A549 (cell line): ENCODE results near the gene ADIG. TPM values are rescaled to one million over a fixed set of nuclear protein-coding genes. Genes with fewer than 3 reads are reported as not detected.

Experiments
- ATAC-seq, 2 experiments: fragments of 200-7000 bp in 1 of 2; fragments of >200 bp in 1 of 2; cut with Nextera tagmentation in 1 of 2; cut with Tn5 transposase in 1 of 2; 3 replicates each; pipeline versions ENCODE4 v1.8.0 to v1.9.1; 2018 to 2020; ENCODE audit warnings: mild to moderate bottlenecking in 1 of 2, moderate library complexity in 1 of 2
- CTCF ChIA-PET: fragments of 300-600 bp; sonication (Branson Sonifier 250); formaldehyde crosslinking; extraction: SDS; loops from one replicate; lab custom pipeline; 2021; ENCODE audit warnings: antibody characterized with exemption, inconsistent platforms; lab: Yijun Ruan, JAX
- POLR2A ChIA-PET: fragments of 350-600 bp; formaldehyde crosslinking; extraction: SDS; loops from one replicate; lab custom pipeline; 2021; ENCODE audit warnings: antibody characterized with exemption, inconsistent platforms; lab: Yijun Ruan, JAX
- DNase-seq, 2 experiments: peaks; one replicate each; pipeline versions ENCODE4 v3.0.0 to v3.0.0-alpha.2; 2011 to 2016; ENCODE audit warnings: low read depth in 1 of 2, low spot score in 1 of 2
- FAIRE-seq: peaks from 2 replicates; lab custom pipeline; 2011; peaks lifted over from hg19 to GRCh38; lab: Jason Lieb, UNC
- H3K27ac ChIP-seq, 2 experiments: fragments of >200 bp; sonication (Bioruptor Twin); formaldehyde crosslinking; 3 replicates each; pipeline ENCODE4 v1.5.1; 2016 to 2017
- H3K4me1 ChIP-seq: fragments of >200 bp; sonication (Bioruptor Twin); formaldehyde crosslinking; 3 replicates; pipeline ENCODE4 v1.6.1; 2016
- H3K4me2 ChIP-seq: fragments of >200 bp; sonication (Bioruptor Twin); formaldehyde crosslinking; 3 replicates; pipeline ENCODE4 v1.6.1; 2016
- H3K4me3 ChIP-seq: fragments of >200 bp; sonication (Bioruptor Twin); formaldehyde crosslinking; 3 replicates; pipeline ENCODE4 v1.5.1; 2016
- H3K9me3 ChIP-seq: fragments of >200 bp; sonication (Bioruptor Twin); formaldehyde crosslinking; 3 replicates; pipeline ENCODE4 v1.6.1; 2016
- BHLHE40 ChIP-seq: IDR thresholded peaks from 2 replicates; pipeline ENCODE4 v1.6.1; 2012; ENCODE audit warnings: low read depth, low read length, inconsistent platforms
- CBX2 ChIP-seq: fragments of 200-600 bp; sonication (generic); IDR thresholded peaks from 2 replicates; pipeline ENCODE4 v1.6.1; 2016; ENCODE audit warnings: low read depth, mild to moderate bottlenecking, borderline replicate concordance
- CTCF ChIP-seq: fragments of >200 bp; sonication (Bioruptor Twin); formaldehyde crosslinking; IDR thresholded peaks from 3 replicates; pipeline ENCODE4 v1.5.1; 2016
- ELK1 ChIP-seq: fragments of 150-350 bp; IDR thresholded peaks from 2 replicates; pipeline ENCODE4 v1.6.1; 2014; ENCODE audit warnings: low read depth, mild to moderate bottlenecking, low read length
- ESRRA ChIP-seq: fragments of 150-350 bp; IDR thresholded peaks from 2 replicates; pipeline ENCODE4 v1.6.1; 2014; ENCODE audit warnings: mild to moderate bottlenecking, low read length, borderline replicate concordance
- GATA3 ChIP-seq: IDR thresholded peaks from 2 replicates; pipeline ENCODE4 v1.6.1; 2012; ENCODE audit warnings: borderline replicate concordance
- HDAC2 ChIP-seq: fragments of 200-600 bp; sonication (generic); IDR thresholded peaks from 2 replicates; pipeline ENCODE4 v1.6.1; 2016
- HES2 ChIP-seq: fragments of >200 bp; sonication (Bioruptor Twin); formaldehyde crosslinking; IDR thresholded peaks from 2 replicates; pipeline ENCODE4 v1.6.1; 2016
- MYC ChIP-seq: IDR thresholded peaks from 2 replicates; pipeline ENCODE4 v1.6.1; 2012; ENCODE audit warnings: mild to moderate bottlenecking, inconsistent platforms, low read length, improper control_type of control experiment, borderline replicate concordance
- NPAS2 ChIP-seq: fragments of 250-450 bp; sonication (Bioruptor Pico); IDR thresholded peaks from 2 replicates; pipeline ENCODE4 v1.8.0; 2022; ENCODE audit warnings: mild to moderate bottlenecking, moderate library complexity, borderline replicate concordance
- TP53 ChIP-seq: fragments of 250-450 bp; sonication (Bioruptor Pico); IDR thresholded peaks from 2 replicates; pipeline ENCODE4 v1.5.0; 2021; ENCODE audit warnings: mild to moderate bottlenecking, moderate library complexity
- ZNF302 ChIP-seq: fragments of 250-450 bp; sonication (Bioruptor Pico); IDR thresholded peaks from 2 replicates; pipeline ENCODE4 v1.9.0; 2021; ENCODE audit warnings: inconsistent platforms, mild to moderate bottlenecking, moderate library complexity
- WGBS: methylation state at CpG from one replicate; pipeline ENCODE4 v1.1.6; 2017; ENCODE audit errors: missing lambda C conversion rate; 5-methylcytosine and 5-hydroxymethylcytosine counted together
- polyA plus RNA-seq, 4 experiments: library from polyadenylated mRNA; depleted of rRNA in 3 of 4; stranded (reverse); fragments of >200 nt; fragmentation: RNase III in 1 of 4; extraction: RNeasy Plus Mini Kit Qiagen cat#74134 plus additional on column Dnase treatment in 1 of 4; gene quantifications; 2 replicates in 3 of 4; 3 replicates in 1 of 4; pipeline ENCODE4 v1.2.3, GENCODE V29; 2011 to 2017
- TF ChIP-seq, protein P1 (sequence below): fragments of 200-600 bp; sonication (generic); IDR thresholded peaks from 2 replicates; pipeline ENCODE4 v1.6.1; 2016; ENCODE audit warnings: antibody characterized with exemption, mild to moderate bottlenecking, moderate library complexity

ADIG gene
- polyA plus RNA-seq, 2 of the 4 experiments (the other 2 are of a cell fraction) = not detected

- no peak overlapping the region for H3K4me2 ChIP-seq
- ATAC-seq (no peak), DNase-seq (no peak), FAIRE-seq (no peak)
- H3K27ac ChIP-seq = no peak overlapping the region
- H3K9me3 ChIP-seq = no peaks in the 10 kb centered on the region
- no peak overlapping the region for H3K4me3 ChIP-seq
- H3K4me1 ChIP-seq = no peaks in the 10 kb centered on the region
- CTCF ChIA-PET = no interaction called here
- no peak for TF ChIP-seq MYC
- TF ChIP-seq, protein P1, sequence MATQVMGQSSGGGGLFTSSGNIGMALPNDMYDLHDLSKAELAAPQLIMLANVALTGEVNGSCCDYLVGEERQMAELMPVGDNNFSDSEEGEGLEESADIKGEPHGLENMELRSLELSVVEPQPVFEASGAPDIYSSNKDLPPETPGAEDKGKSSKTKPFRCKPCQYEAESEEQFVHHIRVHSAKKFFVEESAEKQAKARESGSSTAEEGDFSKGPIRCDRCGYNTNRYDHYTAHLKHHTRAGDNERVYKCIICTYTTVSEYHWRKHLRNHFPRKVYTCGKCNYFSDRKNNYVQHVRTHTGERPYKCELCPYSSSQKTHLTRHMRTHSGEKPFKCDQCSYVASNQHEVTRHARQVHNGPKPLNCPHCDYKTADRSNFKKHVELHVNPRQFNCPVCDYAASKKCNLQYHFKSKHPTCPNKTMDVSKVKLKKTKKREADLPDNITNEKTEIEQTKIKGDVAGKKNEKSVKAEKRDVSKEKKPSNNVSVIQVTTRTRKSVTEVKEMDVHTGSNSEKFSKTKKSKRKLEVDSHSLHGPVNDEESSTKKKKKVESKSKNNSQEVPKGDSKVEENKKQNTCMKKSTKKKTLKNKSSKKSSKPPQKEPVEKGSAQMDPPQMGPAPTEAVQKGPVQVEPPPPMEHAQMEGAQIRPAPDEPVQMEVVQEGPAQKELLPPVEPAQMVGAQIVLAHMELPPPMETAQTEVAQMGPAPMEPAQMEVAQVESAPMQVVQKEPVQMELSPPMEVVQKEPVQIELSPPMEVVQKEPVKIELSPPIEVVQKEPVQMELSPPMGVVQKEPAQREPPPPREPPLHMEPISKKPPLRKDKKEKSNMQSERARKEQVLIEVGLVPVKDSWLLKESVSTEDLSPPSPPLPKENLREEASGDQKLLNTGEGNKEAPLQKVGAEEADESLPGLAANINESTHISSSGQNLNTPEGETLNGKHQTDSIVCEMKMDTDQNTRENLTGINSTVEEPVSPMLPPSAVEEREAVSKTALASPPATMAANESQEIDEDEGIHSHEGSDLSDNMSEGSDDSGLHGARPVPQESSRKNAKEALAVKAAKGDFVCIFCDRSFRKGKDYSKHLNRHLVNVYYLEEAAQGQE = no peak
- no peak for TF ChIP-seq BHLHE40
- no peak for TF ChIP-seq CTCF
- TF ChIP-seq GATA3 = no peak
- no peak for TF ChIP-seq HDAC2
- TF ChIP-seq ZNF302 (CRISPR knock-in tag) = no peak
- no peak for TF ChIP-seq HES2
- no peak for TF ChIP-seq TP53 (CRISPR knock-in tag)
- no peak for TF ChIP-seq NPAS2
- POLR2A ChIA-PET = no interaction called here
- 79% methylated on average over 2 of the region's 2 CpGs for WGBS
Observed at GRCh38 chr20:38536310-38536709, 44.7 kb upstream of the ADIG start.

- no peak overlapping the region for H3K4me2 ChIP-seq
- no peaks in the 10 kb centered on the region for H3K4me1 ChIP-seq
- H3K4me3 ChIP-seq = no peak overlapping the region
- no peak for ATAC-seq
- H3K27ac ChIP-seq = no peak overlapping the region
- CTCF ChIA-PET = no interaction called here
- no peak for TF ChIP-seq CBX2
- no peak for TF ChIP-seq ELK1
- no peak for TF ChIP-seq ESRRA
- TF ChIP-seq, all 56 proteins: peak for 0
- DNase-seq = no peak
- H3K9me3 ChIP-seq = no peaks in the 10 kb centered on the region
- 100% methylated on average over 1 of the region's 1 CpG for WGBS
- POLR2A ChIA-PET = no interaction called here
- no peak for FAIRE-seq
Observed at GRCh38 chr20:38537176-38537575, 43.8 kb upstream of the ADIG start.

GRCh38 chr20:38538789-38539188 is 42.2 kb upstream of the ADIG start:
- no peak for TF ChIP-seq HES2
- no peak for FAIRE-seq
- ChIA-PET CTCF (interaction anchor here (1.3 kb wide), 1 partner anchor 104 kb away, joined by 3 read pairs; the partner anchor contains the start of gene SNHG17), POLR2A (interaction anchor here (1.3 kb wide), 1 partner anchor 104 kb away, joined by 5 read pairs; the partner anchor contains the start of gene SNHG17)
- H3K27ac ChIP-seq = no peak overlapping the region
- no peaks in the 10 kb centered on the region for H3K4me1 ChIP-seq
- H3K9me3 ChIP-seq = no peaks in the 10 kb centered on the region
- no peak for DNase-seq
- H3K4me3 ChIP-seq = no peak overlapping the region
- H3K4me2 ChIP-seq = no peak overlapping the region
- ATAC-seq = no peak
- 87% methylated on average over 2 of the region's 2 CpGs for WGBS
